K562 (cell line): ENCODE data around the gene MAD1L1. TPM values are rescaled to one million over a fixed set of nuclear protein-coding genes. Genes with fewer than 3 reads are reported as not detected.

Experiments
- ATAC-seq: fragments of 200-7000 bp; cut with Tn5 transposase; 3 replicates; pipeline ENCODE4 v1.9.1; 2020; ENCODE audit warnings: moderate library complexity
- BruUV-seq: library from RNA; stranded (reverse); fragments of 400-500 nt; replicated peaks from 2 replicates; lab custom pipeline; 2021; lab: Mats Ljungman, UMichigan
- CTCF ChIA-PET: fragments of 300-600 bp; formaldehyde crosslinking; extraction: SDS; loops from one replicate; lab custom pipeline; 2021; ENCODE audit warnings: low intra/inter-chr PET ratio; lab: Yijun Ruan, JAX
- POLR2A ChIA-PET: fragments of 300-600, 350-650 bp; sonication (Branson Sonifier 250); formaldehyde crosslinking; extraction: SDS; loops from one replicate; lab custom pipeline; 2021; ENCODE audit warnings: antibody characterized with exemption, inconsistent platforms; lab: Yijun Ruan, JAX
- DNase-seq, 4 experiments: peaks; one replicate each; pipeline versions ENCODE4 v3.0.0 to v3.0.0-alpha.2; 2011 to 2018; ENCODE audit warnings: low spot score in 3 of 4, mixed read lengths in 3 of 4; ENCODE audit errors: extremely low read depth in 1 of 4
- FAIRE-seq: peaks from 2 replicates; lab custom pipeline; 2011; peaks lifted over from hg19 to GRCh38; lab: Jason Lieb, UNC
- H2AFZ ChIP-seq: 2 replicates; pipeline ENCODE4 v1.6.0; 2011; ENCODE audit warnings: low read depth, low read length, control low read depth, inconsistent platforms
- H3K27ac ChIP-seq: fragments of 200-600 bp; 3 replicates; pipeline ENCODE4 v1.8.0; 2011; ENCODE audit warnings: low read depth, mild to moderate bottlenecking, control low read depth, inconsistent platforms, low read length, moderate library complexity, mixed read lengths; ENCODE audit errors: extremely low read depth
- H3K27me3 ChIP-seq, 2 experiments: fragments of 300-600 bp in 1 of 2; 2 replicates in 1 of 2; 3 replicates in 1 of 2; pipeline versions ENCODE4 v1.6.0 to v1.8.0; 2011; ENCODE audit warnings: inconsistent platforms in 2 of 2, low read length in 2 of 2, mild to moderate bottlenecking in 1 of 2, mixed read lengths in 1 of 2, moderate library complexity in 1 of 2; ENCODE audit not compliant: control insufficient read depth in 2 of 2, insufficient read depth in 2 of 2
- H3K36me3 ChIP-seq: fragments of 300-600 bp; 3 replicates; pipeline ENCODE4 v1.8.0; 2011; ENCODE audit warnings: mild to moderate bottlenecking, low read length, inconsistent platforms; ENCODE audit not compliant: control insufficient read depth, insufficient read depth
- H3K4me1 ChIP-seq, 2 experiments: fragments of 200-600 bp in 1 of 2; replicated peaks in 1 of 2; 2 replicates in 1 of 2; 3 replicates in 1 of 2; pipeline versions ENCODE4 v1.5.1 to v1.8.0; 2011; ENCODE audit warnings: inconsistent platforms in 2 of 2, low read length in 2 of 2, mild to moderate bottlenecking in 1 of 2, mixed read lengths in 1 of 2, moderate library complexity in 1 of 2; ENCODE audit not compliant: control insufficient read depth in 2 of 2, insufficient read depth in 2 of 2
- H3K4me2 ChIP-seq: 2 replicates; pipeline ENCODE4 v1.6.1; 2011; ENCODE audit warnings: low read length, control low read depth, inconsistent platforms, mixed read lengths; ENCODE audit not compliant: insufficient read depth
- H3K4me3 ChIP-seq: fragments of 200-600 bp; sonication (generic), shearing (Covaris generic); 2 replicates; pipeline ENCODE4 v1.5.1; 2016; ENCODE audit warnings: control low read depth, inconsistent platforms
- H3K79me2 ChIP-seq: fragments of 200-600 bp; 3 replicates; pipeline ENCODE4 v1.8.0; 2011; ENCODE audit warnings: low read length, inconsistent platforms; ENCODE audit not compliant: control insufficient read depth, insufficient read depth
- H3K9ac ChIP-seq, 2 experiments: 2 replicates each; pipeline versions ENCODE4 v1.6.0 to v1.6.1; 2011; ENCODE audit warnings: low read depth in 2 of 2, low read length in 2 of 2, control low read depth in 1 of 2, inconsistent platforms in 1 of 2, mild to moderate bottlenecking in 1 of 2, mixed read lengths in 1 of 2; ENCODE audit not compliant: insufficient read depth in 1 of 2
- H3K9me1 ChIP-seq: one replicate; pipeline ENCODE4 v1.6.0; 2011; ENCODE audit warnings: inconsistent platforms, mild to moderate bottlenecking, low read length, moderate library complexity; ENCODE audit not compliant: control insufficient read depth, insufficient read depth
- H3K9me3 ChIP-seq: replicated peaks from 2 replicates; pipeline ENCODE4 v1.5.1; 2011; ENCODE audit warnings: low read depth, low read length, inconsistent platforms; ENCODE audit not compliant: control insufficient read depth, insufficient read depth
- H4K20me1 ChIP-seq: replicated peaks from 2 replicates; pipeline ENCODE4 v1.6.1; 2011; ENCODE audit warnings: low read length, inconsistent platforms, mixed read lengths; ENCODE audit not compliant: control insufficient read depth, insufficient read depth
- KLF13 ChIP-seq: fragments of 450-650 bp; IDR thresholded peaks from 2 replicates; pipeline ENCODE4 v1.6.1; 2016; ENCODE audit warnings: missing genetic modification characterization, low read depth, mild to moderate bottlenecking, missing compliant biosample characterization, moderate library complexity, borderline replicate concordance
- ZEB2 ChIP-seq: fragments of 450-650 bp; IDR thresholded peaks from 2 replicates; pipeline ENCODE4 v1.6.1; 2016
- WGBS: fragments of 100-300 bp; shearing (Covaris generic); methylation state at CpG from one replicate; pipeline ENCODE4 v1.1.6; 2016; ENCODE audit warnings: low coverage, mixed read lengths; ENCODE audit not compliant: insufficient coverage; ENCODE audit errors: missing lambda C conversion rate; 5-methylcytosine and 5-hydroxymethylcytosine counted together
- in situ Hi-C: fragments of 300-500 bp; cut with MboI; formaldehyde crosslinking; loops from 4 replicates; pipeline ENCODE4 v1.15.0; 2018; ENCODE audit warnings: inconsistent platforms, mixed read lengths
- intact Hi-C: fragments of 100-400 bp; cut with micrococcal nuclease; formaldehyde crosslinking; loops from 2 replicates; pipeline ENCODE4 v1.14.2; 2022
- polyA plus RNA-seq, 8 experiments: library from polyadenylated mRNA; depleted of rRNA in 4 of 8; stranded (reverse) in 5 of 8; unstranded in 3 of 8; fragments of >200 nt; fragmentation: Nextera tagmentation in 2 of 8; fragmentation: Illumina TruSeq in 1 of 8; extraction: Ambion mirVana in 2 of 8; extraction: Trizol in 1 of 8; gene quantifications; 2 replicates each; pipeline versions ENCODE4 v1.2.1 to v1.2.3, GENCODE V29; 2011 to 2014; ENCODE audit warnings: inconsistent platforms in 1 of 8, missing spikeins in 1 of 8
- total RNA-seq, 7 experiments: library from RNA; depleted of rRNA in 6 of 7; stranded (reverse); fragments of >200 nt in 6 of 7; fragmentation: Illumina TruSeq in 2 of 7; extraction: Trizol in 2 of 7; gene quantifications; 2 replicates each; pipeline versions ENCODE4 v1.2.1 to v1.2.3, GENCODE V29; 2011 to 2021; ENCODE audit warnings: low replicate concordance in 1 of 7
- TF ChIP-seq, protein P1 (sequence below): fragments of 450-650 bp; IDR thresholded peaks from 2 replicates; pipeline ENCODE4 v1.7.1; 2018; ENCODE audit warnings: mild to moderate bottlenecking, low read depth; ENCODE audit not compliant: partially characterized antibody
- TF ChIP-seq, protein P2 (sequence below): sonication (generic); formaldehyde crosslinking; IDR thresholded peaks from 2 replicates; pipeline ENCODE4 v1.8.0; 2022; ENCODE audit warnings: missing genetic modification reagents, mild to moderate bottlenecking, borderline replicate concordance
- TF ChIP-seq, protein P3 (sequence below): sonication (generic); formaldehyde crosslinking; IDR thresholded peaks from 2 replicates; pipeline ENCODE4 v1.8.0; 2022; ENCODE audit warnings: mild to moderate bottlenecking, missing genetic modification reagents

Gene MAD1L1
- total and polyA plus RNA-seq, 9 of the 15 experiments (the other 6 are each of a cell fraction or from before 2014, with no cell fraction given) = 1.7 to 89.7 (median 18.0) TPM

DNA sequence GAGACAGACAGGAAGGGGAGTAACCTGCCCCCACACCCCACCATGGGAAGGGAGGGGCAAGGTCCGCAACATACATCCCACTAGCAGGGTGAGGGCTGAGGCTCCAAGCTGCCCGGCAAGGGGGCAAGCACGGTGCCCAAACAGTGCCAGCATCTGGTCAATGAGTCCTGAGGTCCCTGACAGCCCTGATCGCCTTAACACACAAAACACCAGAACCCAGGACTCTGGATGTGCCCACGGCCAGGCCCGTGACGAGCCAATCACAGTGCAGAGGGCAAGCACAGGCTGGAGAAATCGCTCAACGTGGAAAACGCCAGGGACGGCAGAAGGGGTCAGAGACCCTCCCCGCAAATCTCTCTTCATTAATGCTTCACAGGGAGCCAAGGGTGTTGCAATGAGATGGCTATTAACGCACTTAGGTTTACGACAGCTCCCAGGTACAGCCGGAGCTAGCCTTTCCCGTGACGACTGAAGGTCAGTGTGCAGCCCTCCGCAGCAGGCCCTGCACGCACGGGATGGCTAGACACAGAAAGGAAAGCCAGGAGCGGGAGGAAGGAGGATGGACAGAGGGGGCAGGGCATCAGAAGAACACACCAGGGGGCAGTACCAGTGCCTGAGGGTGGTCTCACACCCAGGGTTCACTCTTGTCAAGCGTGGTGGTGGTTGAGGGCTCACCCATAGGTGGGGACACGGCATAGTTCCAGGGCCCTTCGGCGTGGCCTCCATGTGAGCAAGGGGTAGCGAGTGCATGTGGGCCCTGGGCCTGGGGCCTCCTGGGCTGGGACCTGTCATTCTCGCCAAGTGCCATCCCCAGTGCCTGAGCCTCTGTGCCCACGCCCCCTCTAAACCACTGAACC lies 220.5 kb downstream of the MAD1L1 start:
- 0 out of 4 replicates have a peak overlapping the region, but pooled peaks of 1 of the 2 experiments have one; percentile 50 for H3K9ac ChIP-seq
- no peak for DNase-seq
- ATAC-seq = no peak
- in situ Hi-C loops = no loop called here
- peaks cover 12% of the 10 kb centered on the region; the same call in 1 of the 3 replicates for H3K36me3 ChIP-seq
- H3K4me3 ChIP-seq = no peak overlapping the region
- H3K9me1 ChIP-seq = no peaks in the 10 kb centered on the region
- no peak overlapping the region for H3K27ac ChIP-seq
- WGBS = 87% methylated on average over 23 of the region's 28 CpGs
- CTCF ChIA-PET = no interaction called here
- no peak for TF ChIP-seq KLF13 (tag)
- TF ChIP-seq, protein P1, sequence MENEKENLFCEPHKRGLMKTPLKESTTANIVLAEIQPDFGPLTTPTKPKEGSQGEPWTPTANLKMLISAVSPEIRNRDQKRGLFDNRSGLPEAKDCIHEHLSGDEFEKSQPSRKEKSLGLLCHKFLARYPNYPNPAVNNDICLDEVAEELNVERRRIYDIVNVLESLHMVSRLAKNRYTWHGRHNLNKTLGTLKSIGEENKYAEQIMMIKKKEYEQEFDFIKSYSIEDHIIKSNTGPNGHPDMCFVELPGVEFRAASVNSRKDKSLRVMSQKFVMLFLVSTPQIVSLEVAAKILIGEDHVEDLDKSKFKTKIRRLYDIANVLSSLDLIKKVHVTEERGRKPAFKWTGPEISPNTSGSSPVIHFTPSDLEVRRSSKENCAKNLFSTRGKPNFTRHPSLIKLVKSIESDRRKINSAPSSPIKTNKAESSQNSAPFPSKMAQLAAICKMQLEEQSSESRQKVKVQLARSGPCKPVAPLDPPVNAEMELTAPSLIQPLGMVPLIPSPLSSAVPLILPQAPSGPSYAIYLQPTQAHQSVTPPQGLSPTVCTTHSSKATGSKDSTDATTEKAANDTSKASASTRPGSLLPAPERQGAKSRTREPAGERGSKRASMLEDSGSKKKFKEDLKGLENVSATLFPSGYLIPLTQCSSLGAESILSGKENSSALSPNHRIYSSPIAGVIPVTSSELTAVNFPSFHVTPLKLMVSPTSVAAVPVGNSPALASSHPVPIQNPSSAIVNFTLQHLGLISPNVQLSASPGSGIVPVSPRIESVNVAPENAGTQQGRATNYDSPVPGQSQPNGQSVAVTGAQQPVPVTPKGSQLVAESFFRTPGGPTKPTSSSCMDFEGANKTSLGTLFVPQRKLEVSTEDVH = no peak
- TF ChIP-seq ZEB2 = no peak
- TF ChIP-seq, protein P2, sequence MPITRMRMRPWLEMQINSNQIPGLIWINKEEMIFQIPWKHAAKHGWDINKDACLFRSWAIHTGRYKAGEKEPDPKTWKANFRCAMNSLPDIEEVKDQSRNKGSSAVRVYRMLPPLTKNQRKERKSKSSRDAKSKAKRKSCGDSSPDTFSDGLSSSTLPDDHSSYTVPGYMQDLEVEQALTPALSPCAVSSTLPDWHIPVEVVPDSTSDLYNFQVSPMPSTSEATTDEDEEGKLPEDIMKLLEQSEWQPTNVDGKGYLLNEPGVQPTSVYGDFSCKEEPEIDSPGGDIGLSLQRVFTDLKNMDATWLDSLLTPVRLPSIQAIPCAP (CRISPR knock-in tag) = no peak
- TF ChIP-seq, protein P3, sequence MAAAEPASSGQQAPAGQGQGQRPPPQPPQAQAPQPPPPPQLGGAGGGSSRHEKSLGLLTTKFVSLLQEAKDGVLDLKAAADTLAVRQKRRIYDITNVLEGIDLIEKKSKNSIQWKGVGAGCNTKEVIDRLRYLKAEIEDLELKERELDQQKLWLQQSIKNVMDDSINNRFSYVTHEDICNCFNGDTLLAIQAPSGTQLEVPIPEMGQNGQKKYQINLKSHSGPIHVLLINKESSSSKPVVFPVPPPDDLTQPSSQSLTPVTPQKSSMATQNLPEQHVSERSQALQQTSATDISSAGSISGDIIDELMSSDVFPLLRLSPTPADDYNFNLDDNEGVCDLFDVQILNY (CRISPR knock-in tag) = no peak
- POLR2A ChIA-PET = interaction anchor here (0.6 kb wide), 1 partner anchor 10 kb away, joined by 3 read pairs; no protein-coding TSS in a partner anchor
- peaks cover 0 to 66% of the 10 kb centered on the region in 2 experiments; a peak in 2 of 5 replicates for H3K4me1 ChIP-seq
- H3K79me2 ChIP-seq = no peaks in the 10 kb centered on the region
- no peak for FAIRE-seq
- no peaks in the 10 kb centered on the region for H3K9me3 ChIP-seq
- H4K20me1 ChIP-seq = no peaks in the 10 kb centered on the region
- H3K27me3 ChIP-seq = no peaks in the 10 kb centered on the region
- intact Hi-C loops = no loop called here
- H2AFZ ChIP-seq = no peak overlapping the region
- H3K4me2 ChIP-seq = no peak overlapping the region
- BruUV-seq = no TSS peak
